Measurements from ENCODE around the gene PNPLA8.

PNPLA8 gene

GRCh38 chr7:108431099-108431498, 94.8 kb downstream of the PNPLA8 start:
- Histone ChIP-seq H2BK120ac (ENCODE audit: insufficient read depth, low read length, poor library complexity) (no peak overlapping the region), H3K4me2 (ENCODE audit: low read length) (no peak overlapping the region), H3K23ac (ENCODE audit: low read length) (no peak overlapping the region), H3K4ac (ENCODE audit: low read depth, low read length) (no peak overlapping the region), H4K91ac (ENCODE audit: low read depth, low read length) (no peak overlapping the region), H2AFZ (ENCODE audit: insufficient read depth, low read length, poor library complexity) (no peak overlapping the region), H3K9me3 (ENCODE audit: insufficient read depth, low read depth, low read length) (no peaks in the 10 kb centered on the region), H3K9ac (ENCODE audit: low read length) (no peak overlapping the region), H4K12ac (ENCODE audit: low read depth, low read length) (no peak overlapping the region), H2BK5ac (ENCODE audit: low read depth, low read length, poor library complexity) (no peak overlapping the region), H3K27ac (ENCODE audit: low read depth, low read length) (no peak overlapping the region), H3K4me3 (ENCODE audit: low read depth, low read length) (no peak overlapping the region), H3K79me1 (ENCODE audit: low read length) (no peaks in the 10 kb centered on the region), H2BK12ac (ENCODE audit: low read length) (no peak overlapping the region), H3K4me1 (ENCODE audit: control insufficient read depth in 1 of 2, insufficient read depth in 2 of 2, low read length in 2 of 2) (no peaks in the 10 kb centered on the region), H3K27me3 (ENCODE audit: insufficient read depth, low read length) (no peaks in the 10 kb centered on the region), H3K14ac (ENCODE audit: low read length) (no peak overlapping the region), H3K36me3 (ENCODE audit: control insufficient read depth in 1 of 2, insufficient read depth in 2 of 2, low read length in 2 of 2) (no peaks in the 10 kb centered on the region), H3K18ac (ENCODE audit: low read length) (no peak overlapping the region), H4K8ac (ENCODE audit: low read depth, low read length) (no peak overlapping the region), H3K79me2 (ENCODE audit: control insufficient read depth, insufficient read depth, low read length, poor library complexity) (no peaks in the 10 kb centered on the region), H2AK5ac (ENCODE audit: low read length) (no peak overlapping the region)
- no peak for DNase-seq
- WGBS (ENCODE audit: extremely low coverage, insufficient coverage, insufficient read length), result no CpG with 5 or more reads among the region's 1 CpG

- Histone ChIP-seq H3K4me1 (ENCODE audit: control insufficient read depth in 1 of 2, insufficient read depth in 2 of 2, low read length in 2 of 2) (no peaks in the 10 kb centered on the region), H2AFZ (ENCODE audit: insufficient read depth, low read length, poor library complexity) (no peak overlapping the region), H3K18ac (ENCODE audit: low read length) (no peak overlapping the region), H2BK5ac (ENCODE audit: low read depth, low read length, poor library complexity) (no peak overlapping the region), H4K91ac (ENCODE audit: low read depth, low read length) (no peak overlapping the region), H2BK120ac (ENCODE audit: insufficient read depth, low read length, poor library complexity) (no peak overlapping the region), H3K4me3 (ENCODE audit: low read depth, low read length) (no peak overlapping the region), H3K9ac (ENCODE audit: low read length) (no peak overlapping the region), H3K23ac (ENCODE audit: low read length) (no peak overlapping the region), H3K27me3 (ENCODE audit: insufficient read depth, low read length) (no peaks in the 10 kb centered on the region), H4K12ac (ENCODE audit: low read depth, low read length) (no peak overlapping the region), H2AK5ac (ENCODE audit: low read length) (no peak overlapping the region), H2BK12ac (ENCODE audit: low read length) (no peak overlapping the region), H3K14ac (ENCODE audit: low read length) (no peak overlapping the region), H4K8ac (ENCODE audit: low read depth, low read length) (no peak overlapping the region), H3K4me2 (ENCODE audit: low read length) (no peak overlapping the region), H3K79me2 (ENCODE audit: control insufficient read depth, insufficient read depth, low read length, poor library complexity) (no peaks in the 10 kb centered on the region), H3K9me3 (ENCODE audit: insufficient read depth, low read depth, low read length) (no peaks in the 10 kb centered on the region), H3K79me1 (ENCODE audit: low read length) (no peaks in the 10 kb centered on the region), H3K36me3 (ENCODE audit: control insufficient read depth in 1 of 2, insufficient read depth in 2 of 2, low read length in 2 of 2) (no peaks in the 10 kb centered on the region), H3K4ac (ENCODE audit: low read depth, low read length) (no peak overlapping the region), H3K27ac (ENCODE audit: low read depth, low read length) (no peak overlapping the region)
- WGBS (ENCODE audit: extremely low coverage, insufficient coverage, insufficient read length), result no CpG with 5 or more reads among the region's 1 CpG
- DNase-seq, result no peak
Observed at GRCh38 chr7:108430664-108431063, 95.3 kb downstream of the PNPLA8 start.

GRCh38 chr7:108427766-108428165, 98.2 kb downstream of the PNPLA8 start:
- H3K4me1 ChIP-seq (ENCODE audit: control insufficient read depth in 1 of 2, insufficient read depth in 2 of 2, low read length in 2 of 2), result no peaks in the 10 kb centered on the region
- no peak overlapping the region for H3K27ac ChIP-seq (ENCODE audit: low read depth, low read length)
- no peak overlapping the region for H3K4ac ChIP-seq (ENCODE audit: low read depth, low read length)
- no peak overlapping the region for H2BK5ac ChIP-seq (ENCODE audit: low read depth, low read length, poor library complexity)
- no peaks in the 10 kb centered on the region for H3K36me3 ChIP-seq (ENCODE audit: control insufficient read depth in 1 of 2, insufficient read depth in 2 of 2, low read length in 2 of 2)
- no peaks in the 10 kb centered on the region for H3K27me3 ChIP-seq (ENCODE audit: insufficient read depth, low read length)
- H2AFZ ChIP-seq (ENCODE audit: insufficient read depth, low read length, poor library complexity), result no peak overlapping the region
- no peaks in the 10 kb centered on the region for H3K79me1 ChIP-seq (ENCODE audit: low read length)
- no peaks in the 10 kb centered on the region for H3K9me3 ChIP-seq (ENCODE audit: insufficient read depth, low read depth, low read length)
- H2BK120ac ChIP-seq (ENCODE audit: insufficient read depth, low read length, poor library complexity), result no peak overlapping the region
- H3K9ac ChIP-seq (ENCODE audit: low read length), result no peak overlapping the region
- H4K8ac ChIP-seq (ENCODE audit: low read depth, low read length), result no peak overlapping the region
- no peak overlapping the region for H2BK12ac ChIP-seq (ENCODE audit: low read length)
- H2AK5ac ChIP-seq (ENCODE audit: low read length), result no peak overlapping the region
- no peak overlapping the region for H3K4me3 ChIP-seq (ENCODE audit: low read depth, low read length)
- no peak overlapping the region for H3K18ac ChIP-seq (ENCODE audit: low read length)
- H4K12ac ChIP-seq (ENCODE audit: low read depth, low read length), result no peak overlapping the region
- no peak overlapping the region for H3K4me2 ChIP-seq (ENCODE audit: low read length)
- no peak overlapping the region for H3K14ac ChIP-seq (ENCODE audit: low read length)
- no peaks in the 10 kb centered on the region for H3K79me2 ChIP-seq (ENCODE audit: control insufficient read depth, insufficient read depth, low read length, poor library complexity)
- no peak for DNase-seq
- H4K91ac ChIP-seq (ENCODE audit: low read depth, low read length), result no peak overlapping the region
- WGBS (ENCODE audit: extremely low coverage, insufficient coverage, insufficient read length), result no CpG with 5 or more reads among the region's 1 CpG
- no peak overlapping the region for H3K23ac ChIP-seq (ENCODE audit: low read length)

GRCh38 chr7:108425714-108426275, 100.1 kb downstream of the PNPLA8 start:
- Histone ChIP-seq H3K36me3 (ENCODE audit: control insufficient read depth in 1 of 2, insufficient read depth in 2 of 2, low read length in 2 of 2) (no peaks in the 10 kb centered on the region), H3K4me3 (ENCODE audit: low read depth, low read length) (no peak overlapping the region), H3K9ac (ENCODE audit: low read length) (no peak overlapping the region), H3K4ac (ENCODE audit: low read depth, low read length) (no peak overlapping the region), H4K8ac (ENCODE audit: low read depth, low read length) (no peak overlapping the region), H2BK5ac (ENCODE audit: low read depth, low read length, poor library complexity) (no peak overlapping the region), H3K27ac (ENCODE audit: low read depth, low read length) (no peak overlapping the region), H3K4me1 (ENCODE audit: control insufficient read depth in 1 of 2, insufficient read depth in 2 of 2, low read length in 2 of 2) (no peaks in the 10 kb centered on the region), H3K27me3 (ENCODE audit: insufficient read depth, low read length) (no peaks in the 10 kb centered on the region), H3K79me1 (ENCODE audit: low read length) (no peaks in the 10 kb centered on the region), H4K91ac (ENCODE audit: low read depth, low read length) (no peak overlapping the region), H3K14ac (ENCODE audit: low read length) (no peak overlapping the region), H3K9me3 (ENCODE audit: insufficient read depth, low read depth, low read length) (no peaks in the 10 kb centered on the region), H2AK5ac (ENCODE audit: low read length) (no peak overlapping the region), H3K23ac (ENCODE audit: low read length) (no peak overlapping the region), H2BK120ac (ENCODE audit: insufficient read depth, low read length, poor library complexity) (no peak overlapping the region), H2BK12ac (ENCODE audit: low read length) (no peak overlapping the region), H3K4me2 (ENCODE audit: low read length) (no peak overlapping the region), H4K12ac (ENCODE audit: low read depth, low read length) (no peak overlapping the region), H2AFZ (ENCODE audit: insufficient read depth, low read length, poor library complexity) (no peak overlapping the region), H3K79me2 (ENCODE audit: control insufficient read depth, insufficient read depth, low read length, poor library complexity) (no peaks in the 10 kb centered on the region), H3K18ac (ENCODE audit: low read length) (no peak overlapping the region)
- no CpG with 5 or more reads among the region's 2 CpGs for WGBS (ENCODE audit: extremely low coverage, insufficient coverage, insufficient read length)
- DNase-seq, result no peak
